Spleen (tissue), 11 donors: ENCODE results near the gene MED23. TPM values are rescaled to one million over a fixed set of nuclear protein-coding genes. Genes with fewer than 3 reads are reported as not detected.

Experiments used
- DNase-seq: peaks from one replicate; pipeline ENCODE4 v3.0.0-alpha.2; 2020
- H3K27ac ChIP-seq, 8 donors: fragments of 200-600 bp; sonication (generic) in 7 of 8; 1 replicate in 4 of 8; 2 replicates in 4 of 8; pipeline versions ENCODE4 v1.5.0 to v1.8.0; 2016 to 2021; ENCODE audit warnings: inconsistent platforms in 4 of 8, mild to moderate bottlenecking in 4 of 8, moderate library complexity in 1 of 8
- H3K27me3 ChIP-seq, 7 donors: fragments of 200-600 bp; sonication (generic) in 6 of 7; replicated peaks in 1 of 7; 1 replicate in 4 of 7; 2 replicates in 3 of 7; pipeline versions ENCODE4 v1.5.0 to v1.8.0; 2016 to 2021; ENCODE audit warnings: inconsistent platforms in 3 of 7, mild to moderate bottlenecking in 1 of 7
- H3K36me3 ChIP-seq, 6 donors: fragments of 200-600 bp; sonication (generic) in 5 of 6; 1 replicate in 4 of 6; 2 replicates in 2 of 6; pipeline versions ENCODE4 v1.5.0 to v1.8.0; 2016 to 2021; ENCODE audit warnings: inconsistent platforms in 2 of 6
- H3K4me1 ChIP-seq, 6 donors: fragments of 200-600 bp; sonication (generic) in 5 of 6; 1 replicate in 3 of 6; 2 replicates in 3 of 6; pipeline versions ENCODE4 v1.5.0 to v1.8.0; 2016 to 2021; ENCODE audit warnings: inconsistent platforms in 3 of 6
- H3K4me3 ChIP-seq, 8 donors: fragments of 200-600 bp; sonication (generic) in 7 of 8; 1 replicate in 4 of 8; 2 replicates in 4 of 8; pipeline versions ENCODE4 v1.5.0 to v1.8.0; 2016 to 2021; ENCODE audit warnings: inconsistent platforms in 4 of 8, mild to moderate bottlenecking in 4 of 8, moderate library complexity in 2 of 8
- H3K9me3 ChIP-seq, 8 donors: fragments of 200-600 bp; sonication (generic) in 7 of 8; 1 replicate in 4 of 8; 2 replicates in 4 of 8; pipeline versions ENCODE4 v1.5.0 to v1.8.0; 2016 to 2021; ENCODE audit warnings: inconsistent platforms in 4 of 8
- CTCF ChIP-seq, 11 experiments: fragments of 200-600 bp in 7 of 11; fragments of 450-650 bp in 4 of 11; sonication (generic) in 4 of 11; IDR thresholded peaks in 8 of 11; conservative IDR thresholded peaks in 3 of 11; 1 replicate in 7 of 11; 2 replicates in 4 of 11; pipeline versions ENCODE4 v1.4.0 to v1.8.0; 2016 to 2021; ENCODE audit warnings: antibody characterized with exemption in 11 of 11, inconsistent platforms in 4 of 11, mild to moderate bottlenecking in 1 of 11
- POLR2A ChIP-seq, 3 donors: fragments of 450-650 bp; IDR thresholded peaks; one replicate each; pipeline ENCODE4 v1.5.1; 2017; ENCODE audit warnings: antibody characterized with exemption in 3 of 3, mild to moderate bottlenecking in 1 of 3
- POLR2AphosphoS5 ChIP-seq, 3 donors: sonication (generic); formaldehyde crosslinking; IDR thresholded peaks; one replicate each; pipeline ENCODE4 v1.5.1; 2017; ENCODE audit warnings: antibody characterized with exemption in 3 of 3
- WGBS, 5 donors: extraction: QIAGEN DNeasy Blood & Tissue Kit in 3 of 5; methylation state at CpG; one replicate each; pipeline versions ENCODE4 v1.1.5 to v1.1.7; 2013 to 2018; 5-methylcytosine and 5-hydroxymethylcytosine counted together
- intact Hi-C: fragments of 100-400 bp; cut with DNase I; formaldehyde crosslinking; loops from one replicate; pipeline ENCODE4 v1.15.0; 2023; ENCODE audit warnings: low total_unique reads
- polyA plus RNA-seq, 3 donors: library from polyadenylated mRNA; stranded (reverse); fragments of 200-250 nt; gene quantifications; one replicate each; pipeline ENCODE4 v1.2.1, GENCODE V29; 2013
- total RNA-seq, 7 donors: library from RNA; depleted of rRNA in 3 of 7; stranded (reverse); fragments of >200 nt in 3 of 7; fragmentation: NEBNext Ultra II Directional in 4 of 7; extraction: Animal tissue kit (Norgen Biotek cat#: 25700) in 4 of 7; gene quantifications; one replicate each; pipeline versions ENCODE4 v1.1.0 to v1.2.1, GENCODE V29; 2016 to 2021
- donor health status: healthy with polysubstance abuse.
- donor health status: DM: no; HTN: no; CAD: no; lungs with moderate emphysema.
- donor health status: DM: no; HTN: no; CAD: no.
- donor health status: Bipolar disorder and iron deficiency.
- donor health status: healthy.
- donor health status: DM: no; HTN: no; CAD: no.
- donor health status: DM: yes; HTN: yes; CAD: no.

MED23 gene
- total and polyA plus RNA-seq, 10 donors = 15.3 to 52.6 (median 37.7) TPM

- TF ChIP-seq POLR2A (IDR thresholded peaks at IDR 0.05) (no peak), CTCF (IDR thresholded peaks at IDR 0.05 in 8 of 11, conservative IDR thresholded peaks at IDR 0.05 in 3 of 11) (no peak), POLR2AphosphoS5 (IDR thresholded peaks at IDR 0.05) (no peak)
- Histone ChIP-seq H3K27ac (no peak overlapping the region), H3K4me1 (no peaks in the 10 kb centered on the region), H3K36me3 (no peaks in the 10 kb centered on the region), H3K9me3 (no peaks in the 10 kb centered on the region), H3K27me3 (no peaks in the 10 kb centered on the region), H3K4me3 (no peak overlapping the region)
- WGBS, 5 donors = 83 to 93% (median 88%) methylated on average over 3 of the region's 3 CpGs
- intact Hi-C loops = no loop called here
- no peak for DNase-seq
Observed at GRCh38 chr6:131654326-131654725, 26.3 kb upstream of the MED23 start.

GRCh38 chr6:131652472-131652871, 24.4 kb upstream of the MED23 start:
- Histone ChIP-seq H3K27me3 (no peaks in the 10 kb centered on the region), H3K36me3 (no peaks in the 10 kb centered on the region), H3K4me1 (no peaks in the 10 kb centered on the region), H3K27ac (no peak overlapping the region), H3K9me3 (no peaks in the 10 kb centered on the region), H3K4me3 (no peak overlapping the region)
- DNase-seq = no peak
- intact Hi-C loops = no loop called here
- TF ChIP-seq CTCF (IDR thresholded peaks at IDR 0.05 in 8 of 11, conservative IDR thresholded peaks at IDR 0.05 in 3 of 11) (no peak), POLR2AphosphoS5 (IDR thresholded peaks at IDR 0.05) (no peak), POLR2A (IDR thresholded peaks at IDR 0.05) (no peak)
- WGBS, 5 donors = 72 to 83% (median 80%) methylated on average over 5 of the region's 5 CpGs

- no peak for TF ChIP-seq CTCF (IDR thresholded peaks at IDR 0.05 in 8 of 11, conservative IDR thresholded peaks at IDR 0.05 in 3 of 11)
- TF ChIP-seq POLR2AphosphoS5 (IDR thresholded peaks at IDR 0.05) = no peak
- no peak for TF ChIP-seq POLR2A (IDR thresholded peaks at IDR 0.05)
- Histone ChIP-seq H3K27me3 (no peaks in the 10 kb centered on the region), H3K36me3 (no peaks in the 10 kb centered on the region), H3K9me3 (no peaks in the 10 kb centered on the region), H3K27ac (no peak overlapping the region), H3K4me3 (no peak overlapping the region), H3K4me1 (no peaks in the 10 kb centered on the region)
- intact Hi-C loops = no loop called here
- no peak for DNase-seq
Observed at GRCh38 chr6:131651782-131652181, 23.7 kb upstream of the MED23 start.

GRCh38 chr6:131646249-131646670, 18.2 kb upstream of the MED23 start:
- H3K27me3 ChIP-seq = no peaks in the 10 kb centered on the region
- no peak overlapping the region for H3K27ac ChIP-seq
- H3K4me1 ChIP-seq = no peaks in the 10 kb centered on the region
- no peak for TF ChIP-seq CTCF (IDR thresholded peaks at IDR 0.05 in 8 of 11, conservative IDR thresholded peaks at IDR 0.05 in 3 of 11)
- no peak for TF ChIP-seq POLR2A (IDR thresholded peaks at IDR 0.05)
- TF ChIP-seq POLR2AphosphoS5 (IDR thresholded peaks at IDR 0.05) = no peak
- intact Hi-C loops = no loop called here
- H3K36me3 ChIP-seq = no peaks in the 10 kb centered on the region
- no peak for DNase-seq
- H3K4me3 ChIP-seq = no peak overlapping the region
- no peaks in the 10 kb centered on the region for H3K9me3 ChIP-seq
